ENCODE data around the gene ZNF580. TPM values are rescaled to one million over a fixed set of nuclear protein-coding genes. Genes with fewer than 3 reads are reported as not detected.

ZNF580 gene
- total RNA-seq, 1 experiment from 2014 or later = 22.8 TPM

- peaks cover 5% of the 10 kb centered on the region; the same call in 1 of the 2 replicates for H3K79me2 ChIP-seq (ENCODE audit: insufficient read depth, low read length)
- H3K27ac ChIP-seq (ENCODE audit: insufficient read length, low read depth, low read length) = no peak overlapping the region
- peak; percentile 72 for DNase-seq
Measured at GRCh38 chr19:55670280-55671053, 29.7 kb downstream of the ZNF580 start.

More at GRCh38 chr19:55670280-55671053, 29.7 kb downstream of the ZNF580 start:
- H4K91ac ChIP-seq (ENCODE audit: insufficient read length, low read depth, low read length) = no peak overlapping the region
- H2BK120ac ChIP-seq (ENCODE audit: low read depth, low read length, poor library complexity, severe bottlenecking) = no peak overlapping the region
- no peaks in the 10 kb centered on the region for H3K4me1 ChIP-seq (ENCODE audit: insufficient read depth, low read length)
- no peak overlapping the region for H3K4ac ChIP-seq (ENCODE audit: low read depth, low read length)
- no peak overlapping the region for H2BK5ac ChIP-seq (ENCODE audit: insufficient read length, low read length)
- no peaks in the 10 kb centered on the region for H4K20me1 ChIP-seq (ENCODE audit: control insufficient read depth, insufficient read depth, insufficient read length)
- no peaks in the 10 kb centered on the region for H3K27me3 Mint-ChIP-seq (ENCODE audit: low read depth)
- H3T11ph ChIP-seq (ENCODE audit: low read length) = no peak overlapping the region
- no peak overlapping the region for H3K9ac ChIP-seq (ENCODE audit: extremely low read depth, insufficient read length, low read length)
- H3K79me1 ChIP-seq (ENCODE audit: insufficient read depth, low read depth, low read length, poor library complexity, severe bottlenecking) = no peaks in the 10 kb centered on the region
- H3K27me3 ChIP-seq (ENCODE audit: insufficient read depth, low read length) = no peaks in the 10 kb centered on the region
- WGBS (ENCODE audit: extremely low coverage, insufficient read length, low lambda C conversion rate) = no CpG with 5 or more reads among the region's 23 CpGs
- no peak overlapping the region for H2BK12ac ChIP-seq (ENCODE audit: insufficient read length, low read depth, low read length)
- no peak overlapping the region for H3K23ac ChIP-seq (ENCODE audit: insufficient read length, low read depth, low read length)
- H2AK5ac ChIP-seq (ENCODE audit: insufficient read length, low read length) = no peak overlapping the region
- H2AFZ ChIP-seq (ENCODE audit: low read length) = no peak overlapping the region
- H4K5ac ChIP-seq (ENCODE audit: insufficient read length, low read depth, low read length) = no peak overlapping the region
- no peak overlapping the region for H3K56ac ChIP-seq (ENCODE audit: insufficient read length, low read depth, low read length)
- no peak overlapping the region for H2BK15ac ChIP-seq (ENCODE audit: low read depth, low read length)
- peaks cover 27 to 36% of the 10 kb centered on the region in 2 experiments for H3K4me1 Mint-ChIP-seq
- no peak overlapping the region for H4K8ac ChIP-seq (replicated peaks; ENCODE audit: insufficient read length, low read depth, low read length)
- H3K14ac ChIP-seq (ENCODE audit: insufficient read depth, low read length) = no peak overlapping the region
- no peak for TF ChIP-seq CTCF (conservative IDR thresholded peaks at IDR 0.05)
- no peak overlapping the region for H3K4me2 ChIP-seq (ENCODE audit: insufficient read depth, insufficient read length, low read length)
- H3K9me3 Mint-ChIP-seq = no peaks in the 10 kb centered on the region; a peak in 1 of 5 replicates
- H3K23me2 ChIP-seq (ENCODE audit: insufficient read length, low read depth, low read length, poor library complexity, severe bottlenecking) = peaks cover under 1% of the 10 kb centered on the region
- H3K36me3 Mint-ChIP-seq (ENCODE audit: insufficient read depth in 1 of 3, low read depth in 3 of 3) = peaks cover 53 to 79% (median 71%) of the 10 kb centered on the region in 3 experiments
- H3K4me3 Mint-ChIP-seq = peak overlapping the region in 1 of 2 experiments; percentile 38; a peak in 2 of 5 replicates
- H3K9me3 ChIP-seq (ENCODE audit: control insufficient read depth, low read depth, low read length) = no peaks in the 10 kb centered on the region
- H2BK20ac ChIP-seq (ENCODE audit: low read depth, low read length, poor library complexity, severe bottlenecking) = no peak overlapping the region
- no peak overlapping the region for H3K18ac ChIP-seq (ENCODE audit: insufficient read length, low read depth, low read length)
- H3K27ac Mint-ChIP-seq = peak overlapping the region; percentile 48 to 87 (median 77); a peak in 5 of 7 replicates
